Neural progenitor cell (in vitro differentiated cells): Measurements from ENCODE around the gene KLHDC8A. TPM values are rescaled to one million over a fixed set of nuclear protein-coding genes. Genes with fewer than 3 reads are reported as not detected.
A peak's percentile ranks its signal among the peaks of the same experiment; 100 is the strongest.

Experiments used
- DNase-seq: peaks from one replicate; pipeline ENCODE4 v3.0.0-alpha.2; 2016; ENCODE audit warnings: low spot score
- H2AFZ ChIP-seq: fragments of 200-600 bp; sonication (generic); replicated peaks from 2 replicates; pipeline ENCODE4 v1.6.1; 2016; ENCODE audit warnings: antibody characterized with exemption
- H3F3A ChIP-seq: fragments of 200-600 bp; sonication (generic); 2 replicates; pipeline ENCODE4 v1.6.1; 2016; ENCODE audit warnings: antibody characterized with exemption, low read depth
- H3K27ac ChIP-seq: fragments of 200-600 bp; sonication (generic); 2 replicates; pipeline ENCODE4 v1.5.1; 2016; ENCODE audit warnings: mild to moderate bottlenecking
- H3K27me3 ChIP-seq: fragments of 200-600 bp; sonication (generic); 2 replicates; pipeline ENCODE4 v1.6.1; 2016; ENCODE audit warnings: mild to moderate bottlenecking, moderate library complexity
- H3K36me3 ChIP-seq: fragments of 200-600 bp; sonication (generic); 2 replicates; pipeline ENCODE4 v1.5.1; 2016
- H3K4me1 ChIP-seq: fragments of 200-600 bp; sonication (generic); 2 replicates; pipeline ENCODE4 v1.6.1; 2016; ENCODE audit warnings: mixed run types
- H3K4me2 ChIP-seq: fragments of 200-600 bp; sonication (generic); 2 replicates; pipeline ENCODE4 v1.6.1; 2016
- H3K4me3 ChIP-seq: fragments of 200-600 bp; sonication (generic); 2 replicates; pipeline ENCODE4 v1.5.1; 2016
- H3K79me2 ChIP-seq: fragments of 200-600 bp; sonication (generic); 2 replicates; pipeline ENCODE4 v1.6.1; 2016; ENCODE audit warnings: low read depth
- H3K9ac ChIP-seq: fragments of 200-600 bp; sonication (generic); 2 replicates; pipeline ENCODE4 v1.6.1; 2016
- H3K9me3 ChIP-seq: fragments of 200-600 bp; sonication (generic); 2 replicates; pipeline ENCODE4 v1.5.1; 2016; ENCODE audit warnings: low read depth
- H4K20me1 ChIP-seq: fragments of 200-600 bp; sonication (generic); 2 replicates; pipeline ENCODE4 v1.6.1; 2016; ENCODE audit warnings: low read depth
- H3K27ac Mint-ChIP-seq: 3 replicates; pipeline ENCODE4 v1.8.0; 2021; ENCODE audit warnings: mixed read lengths
- H3K27me3 Mint-ChIP-seq: 2 replicates; pipeline ENCODE4 v1.8.0; 2022; ENCODE audit warnings: low read depth, mild to moderate bottlenecking, inconsistent platforms, moderate library complexity, mixed read lengths; ENCODE audit not compliant: insufficient read depth
- H3K36me3 Mint-ChIP-seq: 3 replicates; pipeline ENCODE4 v1.8.0; 2021; ENCODE audit warnings: mixed read lengths
- H3K4me1 Mint-ChIP-seq: 3 replicates; pipeline ENCODE4 v1.8.0; 2021; ENCODE audit warnings: mixed read lengths
- H3K4me3 Mint-ChIP-seq: 3 replicates; pipeline ENCODE4 v1.8.0; 2021; ENCODE audit warnings: mild to moderate bottlenecking, moderate library complexity, mixed read lengths
- H3K9me3 Mint-ChIP-seq: 3 replicates; pipeline ENCODE4 v1.8.0; 2020; ENCODE audit warnings: mixed read lengths
- EZH2 ChIP-seq: fragments of 200-600 bp; sonication (generic); IDR thresholded peaks from 2 replicates; pipeline ENCODE4 v1.6.1; 2017; ENCODE audit warnings: antibody characterized with exemption, mild to moderate bottlenecking, moderate library complexity
- EZH2phosphoT487 ChIP-seq: fragments of 200-600 bp; sonication (generic); IDR thresholded peaks from 2 replicates; pipeline ENCODE4 v1.6.1; 2017; ENCODE audit warnings: antibody characterized with exemption
- total RNA-seq: library from RNA; depleted of rRNA; stranded (reverse); fragments of >200 nt; gene quantifications from 2 replicates; pipeline ENCODE4 v1.2.3, GENCODE V29; 2015; ENCODE audit warnings: low replicate concordance
- TF ChIP-seq, protein P1 (sequence below): fragments of 200-600 bp; sonication (generic); IDR thresholded peaks from 2 replicates; pipeline ENCODE4 v1.5.1; 2017; ENCODE audit warnings: antibody characterized with exemption, mild to moderate bottlenecking

KLHDC8A gene
- total RNA-seq, 1 donor from 2014 or later, result 9.7 TPM

DNA sequence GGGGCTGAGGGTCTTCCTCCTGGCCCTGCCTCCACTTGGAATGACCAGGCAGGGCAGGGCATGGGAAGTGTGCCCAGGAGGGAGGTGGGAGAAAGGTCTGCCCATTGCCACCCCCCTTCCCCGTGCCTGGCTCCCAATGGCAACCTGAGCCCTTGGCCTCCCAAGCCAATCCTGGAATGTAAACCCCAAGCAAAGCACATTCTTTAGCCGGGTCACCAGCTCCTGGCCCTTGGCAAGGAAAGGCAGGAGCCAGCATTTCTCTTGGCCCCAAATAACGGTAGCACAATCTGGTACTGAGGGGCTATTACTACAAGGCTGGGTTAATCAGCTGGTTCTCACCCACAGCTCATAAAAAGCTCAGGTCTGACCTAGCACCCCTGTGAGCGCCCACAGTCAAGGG is 28.2 kb downstream of the KLHDC8A start:
- no peak for TF ChIP-seq EZH2phosphoT487
- TF ChIP-seq, protein P1, sequence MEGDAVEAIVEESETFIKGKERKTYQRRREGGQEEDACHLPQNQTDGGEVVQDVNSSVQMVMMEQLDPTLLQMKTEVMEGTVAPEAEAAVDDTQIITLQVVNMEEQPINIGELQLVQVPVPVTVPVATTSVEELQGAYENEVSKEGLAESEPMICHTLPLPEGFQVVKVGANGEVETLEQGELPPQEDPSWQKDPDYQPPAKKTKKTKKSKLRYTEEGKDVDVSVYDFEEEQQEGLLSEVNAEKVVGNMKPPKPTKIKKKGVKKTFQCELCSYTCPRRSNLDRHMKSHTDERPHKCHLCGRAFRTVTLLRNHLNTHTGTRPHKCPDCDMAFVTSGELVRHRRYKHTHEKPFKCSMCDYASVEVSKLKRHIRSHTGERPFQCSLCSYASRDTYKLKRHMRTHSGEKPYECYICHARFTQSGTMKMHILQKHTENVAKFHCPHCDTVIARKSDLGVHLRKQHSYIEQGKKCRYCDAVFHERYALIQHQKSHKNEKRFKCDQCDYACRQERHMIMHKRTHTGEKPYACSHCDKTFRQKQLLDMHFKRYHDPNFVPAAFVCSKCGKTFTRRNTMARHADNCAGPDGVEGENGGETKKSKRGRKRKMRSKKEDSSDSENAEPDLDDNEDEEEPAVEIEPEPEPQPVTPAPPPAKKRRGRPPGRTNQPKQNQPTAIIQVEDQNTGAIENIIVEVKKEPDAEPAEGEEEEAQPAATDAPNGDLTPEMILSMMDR, result no peak
- no peak for TF ChIP-seq EZH2
- Mint-ChIP-seq H3K36me3 (no peaks in the 10 kb centered on the region), H3K9me3 (no peaks in the 10 kb centered on the region), H3K4me3 (no peak overlapping the region), H3K27me3 (no peaks in the 10 kb centered on the region), H3K27ac (no peak overlapping the region), H3K4me1 (peaks cover 29% of the 10 kb centered on the region)
- Histone ChIP-seq H3K9me3 (no peaks in the 10 kb centered on the region), H3K4me1 (peaks cover 15% of the 10 kb centered on the region), H3K36me3 (no peaks in the 10 kb centered on the region), H4K20me1 (no peaks in the 10 kb centered on the region), H2AFZ (no peak overlapping the region), H3K27me3 (no peaks in the 10 kb centered on the region), H3K9ac (no peak overlapping the region), H3F3A (peaks cover 15% of the 10 kb centered on the region), H3K4me2 (no peak overlapping the region), H3K27ac (no peak overlapping the region), H3K79me2 (no peaks in the 10 kb centered on the region), H3K4me3 (no peak overlapping the region)
- no peak for DNase-seq

DNA sequence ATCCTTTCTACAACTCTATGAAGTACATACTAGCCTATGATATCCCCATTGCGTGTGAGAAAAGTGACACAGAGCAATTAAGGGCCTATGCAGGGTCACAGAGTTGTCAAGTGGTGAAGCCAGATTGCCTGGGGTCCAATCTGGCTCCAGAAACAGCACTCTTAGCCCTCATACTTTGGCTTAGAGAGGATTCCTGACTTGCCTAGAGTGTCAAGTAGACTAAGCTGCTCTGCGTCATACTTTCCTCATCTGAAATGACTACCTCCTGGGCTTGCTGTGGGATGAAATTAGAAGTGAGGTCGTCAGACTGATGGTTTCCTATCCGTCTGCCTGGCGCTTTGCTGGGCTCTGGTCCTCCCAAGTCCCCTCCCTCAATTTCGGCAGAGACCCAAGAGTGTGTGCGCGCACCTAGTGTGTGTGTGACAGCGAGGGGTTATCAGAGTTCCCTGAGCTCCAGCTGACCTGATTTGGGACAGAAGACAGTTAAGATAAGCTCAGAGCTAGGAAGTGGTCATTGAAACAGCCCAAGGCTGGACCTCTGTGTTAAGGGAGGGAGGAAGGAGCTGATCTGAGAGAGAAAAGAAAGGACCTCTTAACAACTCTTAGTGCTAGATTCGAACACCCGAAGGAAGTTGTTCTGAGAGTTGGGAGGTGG is 29.8 kb downstream of the KLHDC8A start:
- no peaks in the 10 kb centered on the region for H3K9me3 ChIP-seq
- Mint-ChIP-seq H3K36me3 (no peaks in the 10 kb centered on the region), H3K27me3 (peaks cover 4% of the 10 kb centered on the region), H3K27ac (peak overlapping the region; percentile 6), H3K4me1 (peaks cover 30% of the 10 kb centered on the region), H3K9me3 (no peaks in the 10 kb centered on the region), H3K4me3 (no peak overlapping the region)
- no peak for TF ChIP-seq EZH2
- TF ChIP-seq, protein P1, result no peak
- TF ChIP-seq EZH2phosphoT487, result no peak
- peaks cover 12% of the 10 kb centered on the region for H3K4me1 ChIP-seq
- H3K79me2 ChIP-seq, result peaks cover 7% of the 10 kb centered on the region
- H3K9ac ChIP-seq, result no peak overlapping the region
- H2AFZ ChIP-seq, result no peak overlapping the region
- H4K20me1 ChIP-seq, result no peaks in the 10 kb centered on the region
- H3K27ac ChIP-seq, result no peak overlapping the region
- H3K36me3 ChIP-seq, result no peaks in the 10 kb centered on the region
- no peak overlapping the region for H3K4me3 ChIP-seq
- no peaks in the 10 kb centered on the region for H3K27me3 ChIP-seq
- no peak overlapping the region for H3K4me2 ChIP-seq
- peaks cover 22% of the 10 kb centered on the region for H3F3A ChIP-seq
- no peak for DNase-seq

DNA sequence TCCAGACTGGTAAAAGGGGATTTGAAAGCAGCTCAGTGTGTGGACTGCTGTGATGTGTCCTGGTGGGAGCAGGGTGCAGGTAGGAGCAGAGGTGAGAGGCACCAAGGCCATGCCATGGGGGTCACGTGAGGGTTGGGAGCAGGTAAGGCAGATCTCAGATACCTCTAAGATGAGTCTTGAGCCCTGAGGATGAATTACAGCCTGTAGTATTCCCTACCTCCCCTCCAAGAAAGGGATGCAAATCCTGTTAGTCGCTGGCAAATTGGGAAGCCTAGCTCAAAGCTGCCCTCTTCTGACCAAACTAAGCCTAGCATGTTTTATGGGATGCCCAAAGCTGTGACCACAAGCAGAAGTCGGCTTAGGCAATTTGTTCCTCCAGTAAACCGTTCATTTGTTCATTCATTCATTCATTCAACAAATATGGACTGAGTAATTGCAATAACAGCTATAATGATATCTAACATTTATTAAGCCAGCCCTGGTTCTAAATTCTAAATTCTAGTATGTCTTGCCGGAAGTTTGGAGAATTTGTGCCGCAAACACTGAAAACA is 31.3 kb downstream of the KLHDC8A start:
- peak overlapping the region; percentile 4 for H3K4me3 Mint-ChIP-seq
- Histone ChIP-seq H4K20me1 (peaks cover 11% of the 10 kb centered on the region), H3F3A (peaks cover 26% of the 10 kb centered on the region), H3K79me2 (peaks cover 19% of the 10 kb centered on the region), H3K9ac (no peak overlapping the region), H2AFZ (no peak overlapping the region), H3K4me2 (peak overlapping the region; percentile 25), H3K4me3 (no peak overlapping the region), H3K27ac (no peak overlapping the region), H3K9me3 (no peaks in the 10 kb centered on the region), H3K36me3 (no peaks in the 10 kb centered on the region), H3K27me3 (no peaks in the 10 kb centered on the region), H3K4me1 (peaks cover 10% of the 10 kb centered on the region)
- H3K36me3 Mint-ChIP-seq, result peaks cover 5% of the 10 kb centered on the region
- peaks cover 4% of the 10 kb centered on the region for H3K27me3 Mint-ChIP-seq
- peaks cover 1% of the 10 kb centered on the region for H3K9me3 Mint-ChIP-seq
- peaks cover 33% of the 10 kb centered on the region for H3K4me1 Mint-ChIP-seq
- H3K27ac Mint-ChIP-seq, result peak overlapping the region; percentile 92
- DNase-seq, result peak; percentile 81
- no peak for TF ChIP-seq EZH2
- TF ChIP-seq, protein P1, result peak; percentile 76
